CD8-positive, alpha-beta memory T cell (primary cell): Measurements from ENCODE around the gene APOE. TPM values are rescaled to one million over a fixed set of nuclear protein-coding genes. Genes with fewer than 3 reads are reported as not detected.
A peak's percentile ranks its signal among the peaks of the same experiment; 100 is the strongest.

Experiments used
- CTCF ChIA-PET: fragments of 350-600 bp; sonication (Branson Sonifier 250); formaldehyde crosslinking; loops from one replicate; lab custom pipeline; 2021; ENCODE audit warnings: antibody characterized with exemption; lab: Charles Lee
- POLR2A ChIA-PET: fragments of 350-600 bp; sonication (Branson Sonifier 250); formaldehyde crosslinking; loops from one replicate; lab custom pipeline; 2021; ENCODE audit warnings: antibody characterized with exemption; lab: Charles Lee
- DNase-seq, 5 donors: peaks; one replicate each; pipeline versions ENCODE4 v3.0.0 to v3.0.0-alpha.2; 2020 to 2022; ENCODE audit warnings: mixed read lengths in 1 of 5
- H3K27ac ChIP-seq: one replicate; pipeline ENCODE4 v1.7.0; 2013; ENCODE audit warnings: low read depth, mild to moderate bottlenecking, low read length, moderate library complexity
- H3K27me3 ChIP-seq: 2 replicates; pipeline ENCODE4 v1.7.0; 2013; ENCODE audit warnings: low read length, mild to moderate bottlenecking; ENCODE audit not compliant: insufficient read depth, poor library complexity, severe bottlenecking
- H3K36me3 ChIP-seq: 2 replicates; pipeline ENCODE4 v1.7.0; 2013; ENCODE audit warnings: mild to moderate bottlenecking, low read length, moderate library complexity; ENCODE audit not compliant: insufficient read depth
- H3K4me1 ChIP-seq: 2 replicates; pipeline ENCODE4 v1.7.0; 2013; ENCODE audit warnings: mild to moderate bottlenecking, low read length, moderate library complexity; ENCODE audit not compliant: insufficient read depth
- H3K4me3 ChIP-seq: 2 replicates; pipeline ENCODE4 v1.7.0; 2013; ENCODE audit warnings: mild to moderate bottlenecking, low read length
- H3K9me3 ChIP-seq: 2 replicates; pipeline ENCODE4 v1.7.0; 2013; ENCODE audit warnings: mild to moderate bottlenecking, low read length
- H3K27ac Mint-ChIP-seq, 8 donors: one replicate each; pipeline ENCODE4 v1.8.0; 2020 to 2021; ENCODE audit warnings: mixed read lengths in 8 of 8, mild to moderate bottlenecking in 6 of 8, inconsistent platforms in 3 of 8, moderate library complexity in 3 of 8
- H3K27me3 Mint-ChIP-seq, 2 donors: one replicate each; pipeline ENCODE4 v1.8.0; 2020 to 2021; ENCODE audit warnings: mixed read lengths in 2 of 2, mild to moderate bottlenecking in 1 of 2, moderate library complexity in 1 of 2
- H3K36me3 Mint-ChIP-seq, 3 donors: one replicate each; pipeline ENCODE4 v1.8.0; 2020 to 2021; ENCODE audit warnings: mixed read lengths in 3 of 3, inconsistent platforms in 1 of 3, mild to moderate bottlenecking in 1 of 3
- H3K4me1 Mint-ChIP-seq, 3 donors: one replicate each; pipeline ENCODE4 v1.8.0; 2020 to 2021; ENCODE audit warnings: mixed read lengths in 3 of 3, inconsistent platforms in 1 of 3, mild to moderate bottlenecking in 1 of 3
- H3K4me3 Mint-ChIP-seq, 7 donors: one replicate each; pipeline ENCODE4 v1.8.0; 2020 to 2021; ENCODE audit warnings: mixed read lengths in 7 of 7, mild to moderate bottlenecking in 6 of 7, moderate library complexity in 4 of 7, inconsistent platforms in 2 of 7
- H3K9me3 Mint-ChIP-seq, 5 donors: one replicate each; pipeline ENCODE4 v1.8.0; 2020 to 2022; ENCODE audit warnings: mixed read lengths in 5 of 5, mild to moderate bottlenecking in 3 of 5, moderate library complexity in 2 of 5, inconsistent platforms in 1 of 5
- polyA plus RNA-seq: library from polyadenylated mRNA; unstranded; fragments of 300-500 nt; fragmentation: Illumina TruSeq; gene quantifications from one replicate; pipeline ENCODE4 v1.2.3, GENCODE V29; 2021
- total RNA-seq, 2 experiments: library from RNA; stranded (reverse); gene quantifications; one replicate each; pipeline ENCODE4 v1.2.3, GENCODE V29; 2021

The APOE gene
- total and polyA plus RNA-seq, 3 experiments from 2014 or later = 4.5 TPM; not detected in 1

GRCh38 chr19:44867578-44867977, 38.0 kb upstream of the APOE start:
- H3K4me3 Mint-ChIP-seq = no peak overlapping the region
- peaks cover 0 to 2% (median 0%) of the 10 kb centered on the region in 3 donors for H3K36me3 Mint-ChIP-seq
- no peaks in the 10 kb centered on the region for H3K27me3 ChIP-seq
- ChIA-PET POLR2A (no interaction called here), CTCF (interaction anchor here (0.6 to 0.7 kb wide), 2 partner anchors 155 to 166 kb away, joined by 3 read pairs; no protein-coding TSS in a partner anchor)
- H3K27ac Mint-ChIP-seq = no peak overlapping the region
- no peaks in the 10 kb centered on the region for H3K4me1 ChIP-seq
- H3K4me3 ChIP-seq = no peak overlapping the region
- H3K9me3 Mint-ChIP-seq = no peaks in the 10 kb centered on the region
- no peaks in the 10 kb centered on the region for H3K4me1 Mint-ChIP-seq
- peaks cover 1 to 3% of the 10 kb centered on the region in 2 donors for H3K27me3 Mint-ChIP-seq
- DNase-seq = peak in 1 of 5 donors; percentile 1
- H3K36me3 ChIP-seq = no peaks in the 10 kb centered on the region
- no peaks in the 10 kb centered on the region for H3K9me3 ChIP-seq
- no peak overlapping the region for H3K27ac ChIP-seq

- H3K4me1 ChIP-seq = no peaks in the 10 kb centered on the region
- CTCF ChIA-PET = no interaction called here
These were observed 35.7 kb upstream of the APOE start for GRCh38 chr19:44869733-44870470.

GRCh38 chr19:44871809-44872208, 33.8 kb upstream of the APOE start:
- Mint-ChIP-seq H3K4me3 (no peak overlapping the region), H3K27me3 (peaks cover 0 to 1% of the 10 kb centered on the region in 2 donors), H3K4me1 (peaks cover 0 to 2% (median 1%) of the 10 kb centered on the region in 3 donors), H3K27ac (no peak overlapping the region), H3K9me3 (no peaks in the 10 kb centered on the region), H3K36me3 (peaks cover 0 to 2% (median 0%) of the 10 kb centered on the region in 3 donors)
- H3K4me3 ChIP-seq = no peak overlapping the region
- DNase-seq = peak in 1 of 5 donors; percentile 25
- POLR2A ChIA-PET = no interaction called here
- CTCF ChIA-PET = no interaction called here
- no peaks in the 10 kb centered on the region for H3K9me3 ChIP-seq
- no peaks in the 10 kb centered on the region for H3K36me3 ChIP-seq
- no peaks in the 10 kb centered on the region for H3K4me1 ChIP-seq
- no peaks in the 10 kb centered on the region for H3K27me3 ChIP-seq
- no peak overlapping the region for H3K27ac ChIP-seq

More at GRCh38 chr19:44869733-44870470, 35.7 kb upstream of the APOE start:
- no peaks in the 10 kb centered on the region for H3K4me1 Mint-ChIP-seq
- no peaks in the 10 kb centered on the region for H3K9me3 ChIP-seq
- no peaks in the 10 kb centered on the region for H3K27me3 ChIP-seq
- no peak overlapping the region for H3K27ac ChIP-seq
- H3K27me3 Mint-ChIP-seq = peaks cover 1 to 3% of the 10 kb centered on the region in 2 donors
- H3K4me3 ChIP-seq = no peak overlapping the region
- peaks cover 0 to 2% (median 0%) of the 10 kb centered on the region in 3 donors for H3K36me3 Mint-ChIP-seq
- DNase-seq = peak in 1 of 5 donors; percentile 13
- POLR2A ChIA-PET = no interaction called here
- H3K36me3 ChIP-seq = no peaks in the 10 kb centered on the region
- no peak overlapping the region for H3K4me3 Mint-ChIP-seq
- H3K27ac Mint-ChIP-seq = no peak overlapping the region
- H3K9me3 Mint-ChIP-seq = no peaks in the 10 kb centered on the region

GRCh38 chr19:44872661-44873060, 32.9 kb upstream of the APOE start:
- Histone ChIP-seq H3K4me3 (no peak overlapping the region), H3K27ac (no peak overlapping the region), H3K36me3 (no peaks in the 10 kb centered on the region), H3K27me3 (no peaks in the 10 kb centered on the region), H3K4me1 (no peaks in the 10 kb centered on the region), H3K9me3 (no peaks in the 10 kb centered on the region)
- Mint-ChIP-seq H3K4me1 (peaks cover 3 to 7% (median 7%) of the 10 kb centered on the region in 3 donors), H3K36me3 (peaks cover 0 to 1% (median 0%) of the 10 kb centered on the region in 3 donors), H3K9me3 (no peaks in the 10 kb centered on the region), H3K27me3 (peaks cover 0 to 3% of the 10 kb centered on the region in 2 donors), H3K4me3 (no peak overlapping the region), H3K27ac (no peak overlapping the region)
- ChIA-PET CTCF (no interaction called here), POLR2A (no interaction called here)
- DNase-seq = peak in 1 of 5 donors; percentile 7

- CTCF ChIA-PET = no interaction called here
- Mint-ChIP-seq H3K36me3 (no peaks in the 10 kb centered on the region), H3K4me1 (peaks cover 3 to 7% (median 7%) of the 10 kb centered on the region in 3 donors), H3K4me3 (no peak overlapping the region), H3K9me3 (no peaks in the 10 kb centered on the region), H3K27me3 (peaks cover 3 to 7% of the 10 kb centered on the region in 2 donors), H3K27ac (peak overlapping the region in 1 of 8 donors; percentile 47)
- H3K27me3 ChIP-seq = no peaks in the 10 kb centered on the region
- POLR2A ChIA-PET = no interaction called here
- no peaks in the 10 kb centered on the region for H3K36me3 ChIP-seq
- peak in 1 of 5 donors; percentile 30 for DNase-seq
- no peaks in the 10 kb centered on the region for H3K4me1 ChIP-seq
- H3K27ac ChIP-seq = no peak overlapping the region
- no peak overlapping the region for H3K4me3 ChIP-seq
- no peaks in the 10 kb centered on the region for H3K9me3 ChIP-seq
These were observed 31.3 kb upstream of the APOE start for GRCh38 chr19:44874317-44874716.

GRCh38 chr19:44875666-44876451, 29.7 kb upstream of the APOE start:
- ChIA-PET CTCF (no interaction called here), POLR2A (no interaction called here)
- peaks cover 7 to 10% of the 10 kb centered on the region in 2 donors for H3K27me3 Mint-ChIP-seq
- no peaks in the 10 kb centered on the region for H3K9me3 Mint-ChIP-seq
- DNase-seq = peak in 1 of 5 donors; percentile 35
- no peaks in the 10 kb centered on the region for H3K36me3 ChIP-seq
- H3K9me3 ChIP-seq = no peaks in the 10 kb centered on the region
- H3K27ac Mint-ChIP-seq = peak overlapping the region in 2 of 8 donors; percentile 2 to 84
- no peak overlapping the region for H3K4me3 ChIP-seq
- H3K27me3 ChIP-seq = no peaks in the 10 kb centered on the region
- no peaks in the 10 kb centered on the region for H3K36me3 Mint-ChIP-seq
- H3K4me3 Mint-ChIP-seq = no peak overlapping the region
- H3K4me1 ChIP-seq = no peaks in the 10 kb centered on the region
- peaks cover 3 to 7% (median 7%) of the 10 kb centered on the region in 3 donors for H3K4me1 Mint-ChIP-seq
- H3K27ac ChIP-seq = no peak overlapping the region

- H3K4me3 Mint-ChIP-seq = no peak overlapping the region
- peak in 1 of 5 donors; percentile 20 for DNase-seq
- H3K36me3 Mint-ChIP-seq = no peaks in the 10 kb centered on the region
- no peaks in the 10 kb centered on the region for H3K36me3 ChIP-seq
- peak overlapping the region in 4 of 8 donors; percentile 11 to 50 (median 40) for H3K27ac Mint-ChIP-seq
- POLR2A ChIA-PET = no interaction called here
- no peaks in the 10 kb centered on the region for H3K9me3 ChIP-seq
- no peaks in the 10 kb centered on the region for H3K27me3 ChIP-seq
- H3K27ac ChIP-seq = no peak overlapping the region
- H3K27me3 Mint-ChIP-seq = peaks cover 6 to 15% of the 10 kb centered on the region in 2 donors
- H3K9me3 Mint-ChIP-seq = no peaks in the 10 kb centered on the region
- H3K4me1 Mint-ChIP-seq = peaks cover 4 to 7% (median 7%) of the 10 kb centered on the region in 3 donors
- H3K4me3 ChIP-seq = no peak overlapping the region
- CTCF ChIA-PET = no interaction called here
- H3K4me1 ChIP-seq = no peaks in the 10 kb centered on the region
These were observed 28.6 kb upstream of the APOE start for GRCh38 chr19:44876930-44877535.
